ENCODE results near the gene STUM. TPM values are rescaled to one million over a fixed set of nuclear protein-coding genes. Genes with fewer than 3 reads are reported as not detected.

The STUM gene
- total RNA-seq, 2 donors from 2014 or later, result 1.0 to 3.2 TPM

DNA sequence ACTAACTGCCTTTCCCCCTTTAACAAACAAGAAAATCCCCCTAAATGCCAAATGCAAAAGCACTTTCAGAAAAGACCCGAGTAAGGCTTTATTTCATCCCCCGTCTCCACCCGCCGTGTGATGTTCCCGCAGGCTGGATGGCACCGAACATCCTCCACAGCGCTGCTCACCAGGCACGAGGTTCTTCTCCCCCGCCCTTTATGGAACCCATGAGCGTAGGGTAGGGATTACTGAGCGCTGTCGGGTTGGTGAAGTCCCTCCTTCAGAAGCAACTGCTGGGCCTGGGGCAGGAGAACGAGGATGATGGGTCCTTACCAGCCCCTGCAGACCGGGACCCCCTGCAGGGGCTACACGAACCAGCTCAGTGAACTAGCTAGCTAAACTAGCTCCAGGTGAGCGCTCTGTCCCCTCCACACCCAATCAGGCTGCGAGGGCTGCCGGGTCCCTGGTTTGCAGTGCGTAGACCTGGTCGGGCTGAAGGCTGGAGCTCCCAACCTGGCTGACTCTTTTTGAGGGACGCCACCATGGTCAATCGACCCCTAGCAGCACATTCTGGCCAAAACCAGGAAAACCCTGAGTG, 110.1 kb downstream of the STUM start:
- H3K27ac ChIP-seq, result no peak overlapping the region
- intact Hi-C loops (cut with DNase I), result no loop called here

More for the DNA sequence above, 110.1 kb downstream of the STUM start:
- Histone ChIP-seq H3K9me3 (no peaks in the 10 kb centered on the region), H3K36me3 (no peaks in the 10 kb centered on the region), H3K9ac (ENCODE audit: low read depth in 2 of 2, low read length in 2 of 2) (no peak overlapping the region), H3K4me3 (no peak overlapping the region), H3K4me1 (peaks cover 12% of the 10 kb centered on the region), H3K27me3 (no peaks in the 10 kb centered on the region)
- DNase-seq, result no peak
- TF ChIP-seq, protein P1, sequence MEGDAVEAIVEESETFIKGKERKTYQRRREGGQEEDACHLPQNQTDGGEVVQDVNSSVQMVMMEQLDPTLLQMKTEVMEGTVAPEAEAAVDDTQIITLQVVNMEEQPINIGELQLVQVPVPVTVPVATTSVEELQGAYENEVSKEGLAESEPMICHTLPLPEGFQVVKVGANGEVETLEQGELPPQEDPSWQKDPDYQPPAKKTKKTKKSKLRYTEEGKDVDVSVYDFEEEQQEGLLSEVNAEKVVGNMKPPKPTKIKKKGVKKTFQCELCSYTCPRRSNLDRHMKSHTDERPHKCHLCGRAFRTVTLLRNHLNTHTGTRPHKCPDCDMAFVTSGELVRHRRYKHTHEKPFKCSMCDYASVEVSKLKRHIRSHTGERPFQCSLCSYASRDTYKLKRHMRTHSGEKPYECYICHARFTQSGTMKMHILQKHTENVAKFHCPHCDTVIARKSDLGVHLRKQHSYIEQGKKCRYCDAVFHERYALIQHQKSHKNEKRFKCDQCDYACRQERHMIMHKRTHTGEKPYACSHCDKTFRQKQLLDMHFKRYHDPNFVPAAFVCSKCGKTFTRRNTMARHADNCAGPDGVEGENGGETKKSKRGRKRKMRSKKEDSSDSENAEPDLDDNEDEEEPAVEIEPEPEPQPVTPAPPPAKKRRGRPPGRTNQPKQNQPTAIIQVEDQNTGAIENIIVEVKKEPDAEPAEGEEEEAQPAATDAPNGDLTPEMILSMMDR (IDR thresholded peaks at IDR 0.05), result no peak

Other genes starting within 250 kb of the STUM start
- gene LIN9, start 239.6 kb upstream of the STUM start, total RNA-seq, result 1 to 10 TPM; 3.5 to 7.1 TPM
- gene PARP1, start 140.7 kb upstream of the STUM start, total RNA-seq, result 10 to 100 TPM; 56.7 to 96.3 TPM
- 10 to 100 TPM; 11.6 to 16.9 TPM for gene ITPKB, start 190.5 kb downstream of the STUM start, total RNA-seq